A549 (cell line): ENCODE measurements around the gene S1PR4. TPM values are rescaled to one million over a fixed set of nuclear protein-coding genes. Genes with fewer than 3 reads are reported as not detected.

Experiments used
- ATAC-seq, 2 experiments: fragments of 200-7000 bp in 1 of 2; fragments of >200 bp in 1 of 2; cut with Nextera tagmentation in 1 of 2; cut with Tn5 transposase in 1 of 2; 3 replicates each; pipeline versions ENCODE4 v1.8.0 to v1.9.1; 2018 to 2020; ENCODE audit warnings: mild to moderate bottlenecking in 1 of 2, moderate library complexity in 1 of 2
- CTCF ChIA-PET: fragments of 300-600 bp; sonication (Branson Sonifier 250); formaldehyde crosslinking; extraction: SDS; loops from one replicate; lab custom pipeline; 2021; ENCODE audit warnings: antibody characterized with exemption, inconsistent platforms; lab: Yijun Ruan, JAX
- POLR2A ChIA-PET: fragments of 350-600 bp; formaldehyde crosslinking; extraction: SDS; loops from one replicate; lab custom pipeline; 2021; ENCODE audit warnings: antibody characterized with exemption, inconsistent platforms; lab: Yijun Ruan, JAX
- DNase-seq, 2 experiments: peaks; one replicate each; pipeline versions ENCODE4 v3.0.0 to v3.0.0-alpha.2; 2011 to 2016; ENCODE audit warnings: low read depth in 1 of 2, low spot score in 1 of 2
- FAIRE-seq: peaks from 2 replicates; lab custom pipeline; 2011; peaks lifted over from hg19 to GRCh38; lab: Jason Lieb, UNC
- H3K27ac ChIP-seq, 2 experiments: fragments of >200 bp; sonication (Bioruptor Twin); formaldehyde crosslinking; 3 replicates each; pipeline ENCODE4 v1.5.1; 2016 to 2017
- H3K4me1 ChIP-seq: fragments of >200 bp; sonication (Bioruptor Twin); formaldehyde crosslinking; 3 replicates; pipeline ENCODE4 v1.6.1; 2016
- H3K4me2 ChIP-seq: fragments of >200 bp; sonication (Bioruptor Twin); formaldehyde crosslinking; 3 replicates; pipeline ENCODE4 v1.6.1; 2016
- H3K4me3 ChIP-seq: fragments of >200 bp; sonication (Bioruptor Twin); formaldehyde crosslinking; 3 replicates; pipeline ENCODE4 v1.5.1; 2016
- H3K9me3 ChIP-seq: fragments of >200 bp; sonication (Bioruptor Twin); formaldehyde crosslinking; 3 replicates; pipeline ENCODE4 v1.6.1; 2016
- BHLHE40 ChIP-seq: IDR thresholded peaks from 2 replicates; pipeline ENCODE4 v1.6.1; 2012; ENCODE audit warnings: low read depth, low read length, inconsistent platforms
- CBX2 ChIP-seq: fragments of 200-600 bp; sonication (generic); IDR thresholded peaks from 2 replicates; pipeline ENCODE4 v1.6.1; 2016; ENCODE audit warnings: low read depth, mild to moderate bottlenecking, borderline replicate concordance
- EP300 ChIP-seq, 2 experiments: fragments of >200 bp; sonication (Bioruptor Twin); formaldehyde crosslinking; IDR thresholded peaks; 2 replicates in 1 of 2; 3 replicates in 1 of 2; pipeline ENCODE4 v1.6.1; 2016 to 2017
- ESRRA ChIP-seq: fragments of 150-350 bp; IDR thresholded peaks from 2 replicates; pipeline ENCODE4 v1.6.1; 2014; ENCODE audit warnings: mild to moderate bottlenecking, low read length, borderline replicate concordance
- FOSB ChIP-seq: fragments of 250-450 bp; sonication (Bioruptor Pico); IDR thresholded peaks from 2 replicates; pipeline ENCODE4 v1.5.0; 2020; ENCODE audit warnings: mild to moderate bottlenecking, moderate library complexity
- FOXS1 ChIP-seq: fragments of 250-450 bp; sonication (Bioruptor Pico); IDR thresholded peaks from 2 replicates; pipeline ENCODE4 v1.5.0; 2020; ENCODE audit warnings: mild to moderate bottlenecking, moderate library complexity
- HMGXB4 ChIP-seq: fragments of 250-450 bp; sonication (Bioruptor Pico); IDR thresholded peaks from 2 replicates; pipeline ENCODE4 v1.5.0; 2021; ENCODE audit warnings: mild to moderate bottlenecking, moderate library complexity, borderline replicate concordance
- MYC ChIP-seq: IDR thresholded peaks from 2 replicates; pipeline ENCODE4 v1.6.1; 2012; ENCODE audit warnings: mild to moderate bottlenecking, inconsistent platforms, low read length, improper control_type of control experiment, borderline replicate concordance
- NFE2L2 ChIP-seq: fragments of 150-350 bp; conservative IDR thresholded peaks from 2 replicates; pipeline ENCODE4 v1.6.1; 2014; ENCODE audit warnings: low read length
- POLR2AphosphoS2 ChIP-seq: conservative IDR thresholded peaks from 2 replicates; pipeline ENCODE4 v1.6.1; 2012; ENCODE audit warnings: low read length, improper control_type of control experiment, inconsistent platforms
- RAD21 ChIP-seq, 2 experiments: fragments of >200 bp in 1 of 2; sonication (Bioruptor Twin) in 1 of 2; formaldehyde crosslinking in 1 of 2; IDR thresholded peaks in 1 of 2; conservative IDR thresholded peaks in 1 of 2; 2 replicates in 1 of 2; 3 replicates in 1 of 2; pipeline ENCODE4 v1.6.1; 2012 to 2018; ENCODE audit warnings: inconsistent platforms in 1 of 2
- RARB ChIP-seq: fragments of 250-450 bp; sonication (Bioruptor Pico); IDR thresholded peaks from 2 replicates; pipeline ENCODE4 v1.8.0; 2021; ENCODE audit warnings: mild to moderate bottlenecking, moderate library complexity
- RFX5 ChIP-seq: fragments of 450-650 bp; IDR thresholded peaks from 2 replicates; pipeline ENCODE4 v1.7.1; 2014; ENCODE audit warnings: antibody characterized with exemption, mild to moderate bottlenecking, moderate library complexity
- SREBF2 ChIP-seq: fragments of 450-650 bp; IDR thresholded peaks from 2 replicates; pipeline ENCODE4 v1.6.1; 2014; ENCODE audit warnings: mild to moderate bottlenecking, moderate library complexity
- TP53 ChIP-seq: fragments of 250-450 bp; sonication (Bioruptor Pico); IDR thresholded peaks from 2 replicates; pipeline ENCODE4 v1.5.0; 2021; ENCODE audit warnings: mild to moderate bottlenecking, moderate library complexity
- ZFP36 ChIP-seq: fragments of 450-650 bp; IDR thresholded peaks from 2 replicates; pipeline ENCODE4 v1.6.1; 2014; ENCODE audit warnings: borderline replicate concordance; ENCODE audit not compliant: partially characterized antibody
- WGBS: methylation state at CpG from one replicate; pipeline ENCODE4 v1.1.6; 2017; ENCODE audit errors: missing lambda C conversion rate; 5-methylcytosine and 5-hydroxymethylcytosine counted together
- polyA plus RNA-seq, 4 experiments: library from polyadenylated mRNA; depleted of rRNA in 3 of 4; stranded (reverse); fragments of >200 nt; fragmentation: RNase III in 1 of 4; extraction: RNeasy Plus Mini Kit Qiagen cat#74134 plus additional on column Dnase treatment in 1 of 4; gene quantifications; 2 replicates in 3 of 4; 3 replicates in 1 of 4; pipeline ENCODE4 v1.2.3, GENCODE V29; 2011 to 2017
- TF ChIP-seq, protein P1 (sequence below): IDR thresholded peaks from 2 replicates; pipeline ENCODE4 v1.6.1; 2012
- TF ChIP-seq, protein P2 (sequence below): IDR thresholded peaks from 2 replicates; pipeline ENCODE4 v1.6.1; 2012; ENCODE audit warnings: low read depth, borderline replicate concordance
- TF ChIP-seq, protein P3 (sequence below): fragments of >200 bp; sonication (Bioruptor Twin); formaldehyde crosslinking; IDR thresholded peaks from 3 replicates; pipeline ENCODE4 v1.5.1; 2016
- TF ChIP-seq, protein P4 (sequence below): fragments of 150-350 bp; IDR thresholded peaks from 2 replicates; pipeline ENCODE4 v1.6.1; 2014; ENCODE audit warnings: low read depth, mild to moderate bottlenecking, low read length

S1PR4 gene
- polyA plus RNA-seq, 2 of the 4 experiments (the other 2 are of a cell fraction) = 0.09 to 0.17 TPM

GRCh38 chr19:3133793-3134116 is 44.8 kb upstream of the S1PR4 start:
- CTCF ChIA-PET = interaction anchor here (3.4 to 9.8 kb wide), 2 partner anchors 25 to 28 kb away, joined by 10 to 164 read pairs; no protein-coding TSS in a partner anchor
- DNase-seq (no peak), FAIRE-seq (no peak), ATAC-seq (no peak)
- Histone ChIP-seq H3K9me3 (no peaks in the 10 kb centered on the region), H3K4me2 (no peak overlapping the region), H3K27ac (no peak overlapping the region), H3K4me3 (no peak overlapping the region), H3K4me1 (no peaks in the 10 kb centered on the region)
- POLR2A ChIA-PET = no interaction called here
- no peak for TF ChIP-seq POLR2AphosphoS2
- no peak for TF ChIP-seq TP53 (CRISPR knock-in tag)
- TF ChIP-seq NFE2L2 = no peak
- TF ChIP-seq SREBF2 = no peak
- TF ChIP-seq FOSB (CRISPR knock-in tag) = no peak
- TF ChIP-seq MYC = no peak
- no peak for TF ChIP-seq ESRRA
- TF ChIP-seq RAD21 (conservative IDR thresholded peaks at IDR 0.05 in 1 of 2, IDR thresholded peaks at IDR 0.05 in 1 of 2) = no peak
- 78% methylated on average over 3 of the region's 4 CpGs for WGBS

GRCh38 chr19:3135961-3136683 is 42.4 kb upstream of the S1PR4 start, which contains the start of gene GNA15:
Gene GNA15 (plus strand): TSS chr19:3136033. CDS start chr19:3136451, 418 bp downstream.
- POLR2A ChIA-PET = no interaction called here
- FAIRE-seq = no peak
- no peaks in the 10 kb centered on the region for H3K9me3 ChIP-seq
- no peak within 1 kb of the TSS for H3K4me2 ChIP-seq
- H3K4me1 ChIP-seq = no peaks in the 10 kb centered on the region
- TF ChIP-seq, protein P1, sequence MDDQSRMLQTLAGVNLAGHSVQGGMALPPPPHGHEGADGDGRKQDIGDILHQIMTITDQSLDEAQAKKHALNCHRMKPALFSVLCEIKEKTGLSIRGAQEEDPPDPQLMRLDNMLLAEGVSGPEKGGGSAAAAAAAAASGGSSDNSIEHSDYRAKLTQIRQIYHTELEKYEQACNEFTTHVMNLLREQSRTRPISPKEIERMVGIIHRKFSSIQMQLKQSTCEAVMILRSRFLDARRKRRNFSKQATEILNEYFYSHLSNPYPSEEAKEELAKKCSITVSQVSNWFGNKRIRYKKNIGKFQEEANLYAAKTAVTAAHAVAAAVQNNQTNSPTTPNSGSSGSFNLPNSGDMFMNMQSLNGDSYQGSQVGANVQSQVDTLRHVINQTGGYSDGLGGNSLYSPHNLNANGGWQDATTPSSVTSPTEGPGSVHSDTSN = no peak
- TF ChIP-seq FOXS1 (no peak), RFX5 (no peak), BHLHE40 (no peak), RARB (no peak), HMGXB4 (CRISPR knock-in tag) (no peak), ZFP36 (no peak)
- TF ChIP-seq, protein P2, sequence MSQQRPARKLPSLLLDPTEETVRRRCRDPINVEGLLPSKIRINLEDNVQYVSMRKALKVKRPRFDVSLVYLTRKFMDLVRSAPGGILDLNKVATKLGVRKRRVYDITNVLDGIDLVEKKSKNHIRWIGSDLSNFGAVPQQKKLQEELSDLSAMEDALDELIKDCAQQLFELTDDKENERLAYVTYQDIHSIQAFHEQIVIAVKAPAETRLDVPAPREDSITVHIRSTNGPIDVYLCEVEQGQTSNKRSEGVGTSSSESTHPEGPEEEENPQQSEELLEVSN = no peak
- TF ChIP-seq, protein P3, sequence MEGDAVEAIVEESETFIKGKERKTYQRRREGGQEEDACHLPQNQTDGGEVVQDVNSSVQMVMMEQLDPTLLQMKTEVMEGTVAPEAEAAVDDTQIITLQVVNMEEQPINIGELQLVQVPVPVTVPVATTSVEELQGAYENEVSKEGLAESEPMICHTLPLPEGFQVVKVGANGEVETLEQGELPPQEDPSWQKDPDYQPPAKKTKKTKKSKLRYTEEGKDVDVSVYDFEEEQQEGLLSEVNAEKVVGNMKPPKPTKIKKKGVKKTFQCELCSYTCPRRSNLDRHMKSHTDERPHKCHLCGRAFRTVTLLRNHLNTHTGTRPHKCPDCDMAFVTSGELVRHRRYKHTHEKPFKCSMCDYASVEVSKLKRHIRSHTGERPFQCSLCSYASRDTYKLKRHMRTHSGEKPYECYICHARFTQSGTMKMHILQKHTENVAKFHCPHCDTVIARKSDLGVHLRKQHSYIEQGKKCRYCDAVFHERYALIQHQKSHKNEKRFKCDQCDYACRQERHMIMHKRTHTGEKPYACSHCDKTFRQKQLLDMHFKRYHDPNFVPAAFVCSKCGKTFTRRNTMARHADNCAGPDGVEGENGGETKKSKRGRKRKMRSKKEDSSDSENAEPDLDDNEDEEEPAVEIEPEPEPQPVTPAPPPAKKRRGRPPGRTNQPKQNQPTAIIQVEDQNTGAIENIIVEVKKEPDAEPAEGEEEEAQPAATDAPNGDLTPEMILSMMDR = no peak
- TF ChIP-seq, all 56 proteins: peak for 0
- no peak within 1 kb of the TSS for H3K4me3 ChIP-seq
- DNase-seq (no peak), ATAC-seq (no peak)
- CTCF ChIA-PET = interaction anchor here (1.0 to 1.4 kb wide), 2 partner anchors 10 to 24 kb away, joined by 3 read pairs; no protein-coding TSS in a partner anchor
- WGBS = 87% methylated on average over 18 of the region's 40 CpGs
- H3K27ac ChIP-seq = no peak within 1 kb of the TSS; a peak in 1 of 6 replicates

DNA sequence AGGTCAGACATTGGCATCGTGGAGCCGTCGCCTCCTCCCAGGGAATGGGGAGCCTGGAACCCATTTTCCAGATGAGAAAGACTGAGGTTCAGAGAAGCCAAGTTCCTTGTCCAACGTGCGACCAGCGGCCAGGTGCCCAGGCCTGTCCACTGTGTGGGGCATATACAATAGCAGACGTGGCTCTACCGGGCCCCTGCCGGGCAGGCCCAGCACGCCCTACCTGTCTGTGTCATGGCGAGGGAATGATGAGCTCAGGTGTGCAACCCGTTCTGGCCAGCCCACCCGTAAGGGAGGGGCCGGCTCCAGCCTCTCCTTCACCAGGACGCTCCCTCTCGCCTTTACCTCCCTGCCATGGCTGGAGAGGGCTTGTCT is 41.9 kb upstream of the S1PR4 start:
- FAIRE-seq (no peak), ATAC-seq (no peak), DNase-seq (no peak)
- POLR2A ChIA-PET = no interaction called here
- Histone ChIP-seq H3K4me3 (no peak overlapping the region), H3K27ac (no peak overlapping the region), H3K4me2 (no peak overlapping the region), H3K4me1 (peaks cover 4% of the 10 kb centered on the region), H3K9me3 (no peaks in the 10 kb centered on the region)
- 89% methylated on average over 10 of the region's 16 CpGs for WGBS
- CTCF ChIA-PET = interaction anchor here (1.0 to 8.0 kb wide), 3 partner anchors 9 to 23 kb away, joined by 3 to 87 read pairs (median 3); no protein-coding TSS in a partner anchor
- TF ChIP-seq, protein P4, sequence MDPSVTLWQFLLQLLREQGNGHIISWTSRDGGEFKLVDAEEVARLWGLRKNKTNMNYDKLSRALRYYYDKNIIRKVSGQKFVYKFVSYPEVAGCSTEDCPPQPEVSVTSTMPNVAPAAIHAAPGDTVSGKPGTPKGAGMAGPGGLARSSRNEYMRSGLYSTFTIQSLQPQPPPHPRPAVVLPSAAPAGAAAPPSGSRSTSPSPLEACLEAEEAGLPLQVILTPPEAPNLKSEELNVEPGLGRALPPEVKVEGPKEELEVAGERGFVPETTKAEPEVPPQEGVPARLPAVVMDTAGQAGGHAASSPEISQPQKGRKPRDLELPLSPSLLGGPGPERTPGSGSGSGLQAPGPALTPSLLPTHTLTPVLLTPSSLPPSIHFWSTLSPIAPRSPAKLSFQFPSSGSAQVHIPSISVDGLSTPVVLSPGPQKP = no peak
- TF ChIP-seq TP53 (CRISPR knock-in tag) (no peak), EP300 (IDR thresholded peaks at IDR 0.05) (no peak), CBX2 (no peak), MYC (no peak)
